ENCODE data around the gene LRRC73.
"Not testable (repeated sequence)": the region's sequence is repeated elsewhere in the genome, so short reads cannot be mapped to it uniquely, and the experiment has no call there.

The LRRC73 gene

DNA sequence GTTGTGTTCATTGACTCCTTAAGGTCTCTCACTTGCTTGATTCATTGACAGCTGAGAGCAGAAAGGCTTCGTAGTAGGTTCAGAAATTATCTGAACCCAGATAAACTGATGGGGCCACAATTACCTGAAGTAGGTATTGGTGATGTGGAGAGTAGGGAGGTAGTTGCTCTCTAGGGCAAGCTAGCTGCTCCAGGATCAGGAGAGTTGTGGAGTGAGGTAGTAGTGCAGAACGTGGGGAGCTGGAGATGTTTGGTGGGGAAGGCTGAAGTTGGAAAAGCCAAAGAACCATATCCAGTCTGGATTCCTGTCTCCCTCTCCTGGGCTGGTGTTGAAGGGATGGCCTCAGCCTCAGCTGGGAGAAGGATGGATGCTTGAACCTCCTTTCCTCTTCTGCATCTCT is 16.9 kb downstream of the LRRC73 start:
- no peak for DNase-seq (ENCODE audit: low spot score)
- no peak for FAIRE-seq

DNA sequence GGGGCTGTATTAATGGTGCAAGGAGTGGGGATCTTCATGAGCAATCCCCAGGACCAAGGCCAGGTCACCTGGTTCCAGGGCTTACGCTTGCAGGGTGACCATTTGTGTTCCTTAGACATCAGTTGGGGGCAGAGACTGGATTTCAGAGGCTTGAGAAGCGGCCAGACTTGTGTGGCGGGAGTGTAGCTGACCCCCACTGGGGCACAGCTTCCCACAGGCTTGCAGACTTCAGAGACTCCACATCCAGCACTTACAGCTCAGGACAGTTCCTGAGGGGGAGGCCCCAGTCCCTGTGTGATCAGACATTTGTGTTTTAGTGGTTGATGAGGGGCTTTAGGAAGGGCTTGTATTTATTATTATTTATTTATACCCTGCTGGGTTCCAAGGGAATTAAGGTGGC is 17.5 kb downstream of the LRRC73 start:
- DNase-seq (ENCODE audit: low spot score) (no peak), FAIRE-seq (no peak)

DNA sequence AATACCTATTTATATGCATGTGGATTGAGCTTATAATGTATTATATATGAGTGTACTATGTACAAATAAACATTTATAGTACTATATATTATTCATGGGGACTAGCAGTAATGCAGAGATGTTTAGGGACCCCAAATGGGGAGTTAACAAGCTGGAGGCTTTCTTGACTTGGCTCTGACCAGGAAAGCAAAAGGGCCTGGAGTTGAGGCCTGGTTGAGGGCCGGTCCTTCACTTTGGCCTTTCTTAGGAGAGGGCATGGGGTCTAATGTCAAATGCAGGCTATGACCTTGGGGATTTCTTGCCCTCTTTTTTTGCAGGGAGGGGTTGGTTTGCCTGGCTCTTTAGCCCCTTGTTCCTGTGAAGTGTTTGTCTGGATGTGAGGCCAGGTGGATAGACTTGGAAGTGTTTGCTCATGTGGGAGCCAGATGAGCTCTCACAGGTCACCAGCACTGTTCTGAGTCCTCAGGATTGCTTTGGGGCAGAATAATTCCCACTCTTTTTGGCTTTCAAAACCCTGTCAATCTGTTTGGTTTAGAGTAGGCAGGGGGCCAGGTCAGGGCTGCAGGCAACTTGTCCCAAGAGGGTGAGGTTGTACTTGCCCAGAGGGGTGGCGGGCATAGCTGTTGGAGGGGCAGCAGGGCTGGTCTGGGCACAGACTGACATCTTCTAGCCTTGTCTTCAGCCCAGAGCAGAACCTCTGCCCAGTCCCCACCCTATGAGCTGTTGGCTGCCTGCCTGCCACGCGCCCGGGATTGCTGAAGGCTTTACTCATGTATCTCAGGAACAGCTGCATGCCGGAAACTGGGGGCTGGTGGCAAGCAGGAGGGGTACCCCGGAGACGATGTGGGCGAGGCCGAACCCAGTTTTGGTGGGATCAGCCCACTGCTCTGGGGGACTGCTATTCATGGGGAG is 18.1 kb downstream of the LRRC73 start:
- FAIRE-seq, result no peak

DNA sequence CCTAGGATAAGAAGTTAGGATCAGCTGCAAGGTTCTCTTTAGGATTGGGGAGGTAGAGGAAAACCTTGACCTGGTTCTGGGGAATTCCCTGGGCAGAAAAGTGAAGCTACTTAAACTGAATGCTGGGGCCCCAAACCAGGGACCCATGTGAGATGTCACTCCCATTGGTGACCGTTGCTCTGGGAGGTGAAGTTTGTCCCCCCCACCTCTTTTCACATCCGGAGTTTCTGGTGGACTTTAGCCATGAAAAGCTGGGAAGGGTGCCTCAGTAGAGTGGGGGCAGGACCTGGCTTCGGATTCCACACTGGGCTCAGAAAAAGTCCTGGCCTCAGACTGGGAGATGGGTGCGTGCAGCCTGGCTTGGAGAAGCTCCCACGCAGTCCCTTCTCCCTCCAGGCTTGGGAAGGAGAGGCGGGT is 19.6 kb downstream of the LRRC73 start:
- FAIRE-seq (no peak), DNase-seq (ENCODE audit: low spot score) (no peak)

More for the DNA sequence above, 18.1 kb downstream of the LRRC73 start:
- DNase-seq (ENCODE audit: low spot score), result no peak

DNA sequence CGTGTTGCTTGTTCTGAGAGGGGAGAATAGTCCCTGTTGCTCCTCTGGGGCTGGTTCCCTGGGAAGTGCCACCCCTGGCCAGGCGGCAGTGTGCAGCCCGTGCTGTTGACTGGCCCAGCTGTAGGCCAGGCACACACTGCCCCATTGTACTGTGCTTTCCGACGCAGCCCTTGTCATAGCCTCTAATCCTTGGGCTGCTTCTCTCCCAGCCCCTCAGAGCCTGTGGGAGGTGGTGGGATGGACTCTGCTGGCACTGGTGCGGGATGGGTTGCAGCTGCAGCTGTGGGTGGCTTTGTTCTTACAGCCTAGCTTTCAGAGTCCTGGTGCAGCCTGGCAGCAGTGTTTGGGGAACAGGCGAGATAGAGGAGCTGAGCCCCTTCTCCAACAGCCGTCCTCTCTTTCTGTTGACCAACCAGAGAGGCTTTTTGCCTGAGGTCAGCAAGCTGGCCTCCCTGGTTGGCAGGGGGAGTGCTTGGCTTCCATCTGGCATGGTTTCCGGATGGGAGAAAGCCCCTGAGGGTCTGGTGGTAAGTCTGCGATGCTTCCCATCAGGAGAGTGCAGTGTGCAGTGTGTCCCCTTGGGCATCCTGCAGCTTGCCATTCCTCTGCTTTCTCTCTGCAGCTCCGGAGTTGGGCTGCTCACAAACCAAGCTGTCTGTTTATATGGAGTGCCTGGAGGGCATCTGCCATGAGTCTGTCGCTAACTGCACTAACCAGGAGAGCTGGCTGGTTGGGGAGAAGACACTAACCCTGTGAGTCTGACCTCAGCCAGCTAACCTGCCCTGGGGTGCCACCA is 20.7 kb downstream of the LRRC73 start:
- FAIRE-seq (no peak), DNase-seq (ENCODE audit: low spot score) (no peak)

DNA sequence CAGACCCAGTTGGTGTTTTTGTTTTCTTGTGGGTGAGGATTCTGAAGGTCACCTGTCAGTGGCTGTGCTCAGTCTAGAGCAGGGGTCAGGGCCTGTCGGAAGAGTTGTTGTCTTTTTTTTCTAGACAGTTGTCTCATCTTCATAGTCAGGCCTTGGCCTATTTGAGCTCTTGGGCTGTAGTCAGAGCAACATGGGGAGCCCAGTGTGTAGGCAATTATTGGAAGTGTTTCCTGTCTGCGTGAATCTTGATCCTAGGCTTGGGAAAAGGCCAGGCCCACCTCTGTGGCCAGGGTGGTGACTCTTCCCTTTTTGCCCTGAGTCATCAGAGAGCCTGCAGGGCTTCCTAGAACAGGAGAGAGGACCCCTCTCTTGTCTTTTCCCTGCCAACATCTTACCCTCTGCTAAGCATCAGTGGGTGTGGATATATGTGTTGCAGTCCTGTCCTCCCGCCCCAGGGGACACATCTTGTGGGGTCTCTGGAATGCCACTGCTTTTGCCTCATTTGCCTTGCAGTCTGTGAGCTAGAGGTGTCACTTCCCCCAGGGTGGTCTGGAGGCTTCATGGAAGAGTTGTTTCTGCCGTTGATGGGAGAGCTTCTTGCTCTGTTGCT is 21.4 kb downstream of the LRRC73 start:
- DNase-seq (ENCODE audit: low spot score) (no peak), FAIRE-seq (no peak)

DNA sequence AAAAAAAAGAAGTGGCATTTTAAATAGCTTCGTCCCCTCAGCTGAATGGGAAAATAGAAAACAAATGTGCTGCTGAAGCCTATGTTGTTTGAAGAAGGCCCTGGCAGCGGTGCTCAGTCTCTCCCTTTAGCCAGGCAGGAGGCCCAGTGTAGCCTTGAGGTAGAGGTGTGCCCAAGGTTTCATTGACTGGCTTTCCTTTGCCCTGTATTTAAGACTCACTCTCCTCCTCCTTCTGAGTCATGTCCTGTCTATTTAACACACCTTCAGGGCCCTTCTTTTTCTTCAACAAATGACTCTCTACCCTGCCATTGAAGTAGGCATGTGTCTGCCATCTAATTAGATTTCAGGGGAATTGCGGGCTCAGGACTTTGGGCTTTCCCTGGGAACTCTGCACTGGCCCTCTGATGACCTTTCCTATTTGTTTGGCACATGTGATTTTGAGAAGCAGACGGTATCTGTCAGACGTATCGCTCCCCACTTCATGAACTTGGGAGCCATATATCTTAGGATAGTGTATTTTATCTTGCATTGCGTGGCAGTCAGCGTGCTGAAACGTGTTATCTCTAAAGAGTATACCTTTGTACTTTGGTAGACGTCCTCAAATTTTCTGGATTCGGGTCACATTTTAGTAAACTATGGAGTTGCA is 28.4 kb downstream of the LRRC73 start:
- no peak for FAIRE-seq
- no peak for DNase-seq (ENCODE audit: low spot score)

DNA sequence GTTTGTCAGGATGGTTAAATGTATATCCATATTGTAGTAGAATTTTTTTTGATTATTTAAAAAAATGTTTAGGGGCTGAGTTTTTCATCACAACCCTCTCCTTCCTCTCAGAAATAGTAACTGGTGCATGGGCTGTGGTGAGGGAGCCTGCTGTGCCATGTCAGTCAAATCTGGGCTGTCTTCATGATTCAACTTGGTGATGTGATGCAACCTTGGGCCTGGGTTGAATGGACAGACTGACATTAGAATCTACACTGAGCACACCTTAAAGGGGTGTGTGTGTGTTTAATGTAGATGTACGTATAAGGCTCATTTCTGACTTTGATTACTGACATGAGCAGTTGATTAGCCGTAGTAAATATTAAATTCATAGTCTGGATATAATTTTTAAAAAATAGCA is 29.1 kb downstream of the LRRC73 start:
- no peak for FAIRE-seq
- DNase-seq (ENCODE audit: low spot score), result no peak

DNA sequence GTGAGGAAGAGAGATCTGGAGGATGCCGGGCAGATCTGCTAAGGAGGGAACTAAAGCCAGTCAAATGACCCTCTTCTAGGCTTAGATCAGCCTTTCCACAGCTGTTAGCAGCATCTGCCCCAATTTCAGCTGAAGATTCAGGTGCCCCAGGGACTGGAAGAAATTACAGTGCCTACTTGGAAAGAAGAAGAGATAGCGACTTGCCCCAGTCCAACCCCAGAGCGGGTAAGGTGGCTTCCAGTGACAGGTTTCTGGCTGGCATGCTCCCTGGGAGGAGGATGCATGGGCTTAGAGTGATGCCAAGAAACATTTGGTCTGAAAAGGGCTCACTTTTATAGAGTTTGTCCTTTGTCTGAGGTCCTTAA is 32.2 kb downstream of the LRRC73 start:
- FAIRE-seq (no peak), DNase-seq (ENCODE audit: low spot score) (no peak)

DNA sequence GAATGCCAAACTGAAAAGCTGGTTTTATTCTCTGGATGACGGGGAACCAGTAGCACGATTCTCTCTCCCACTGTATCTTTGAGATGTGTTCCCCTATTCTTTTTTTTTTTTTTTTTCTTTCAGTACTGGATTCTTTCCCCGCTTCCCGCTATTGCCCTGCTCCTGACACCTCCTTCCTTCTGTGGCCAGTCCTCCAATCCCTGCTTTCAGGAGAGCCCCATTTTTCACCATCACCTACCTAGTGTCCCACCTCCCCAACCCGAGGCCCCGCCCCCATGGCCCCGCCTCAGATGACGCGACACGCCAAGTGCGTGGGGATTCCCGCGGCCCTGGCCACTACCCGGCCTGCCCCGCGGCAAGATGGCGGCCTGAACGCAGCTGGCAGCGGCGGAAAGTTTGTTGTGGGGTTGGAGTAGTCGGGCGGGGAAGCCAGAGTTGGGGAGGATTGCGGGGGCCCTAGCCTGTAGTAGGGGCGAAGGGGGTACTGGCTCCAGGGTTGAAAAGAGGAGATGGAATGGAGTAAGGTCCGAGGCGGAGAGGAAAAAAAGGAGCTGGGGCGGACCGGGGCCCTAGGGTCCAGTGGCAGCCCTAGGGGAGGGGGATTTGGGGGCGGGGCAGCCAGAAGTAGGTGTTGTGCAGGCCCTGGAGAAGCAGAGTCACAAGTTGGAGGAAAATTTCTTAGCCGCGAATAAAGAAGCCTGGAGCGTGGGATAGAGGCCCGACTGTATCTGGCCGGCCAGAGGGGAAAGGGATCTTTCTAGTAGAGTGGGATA is 32.7 kb downstream of the LRRC73 start, which contains the start of gene TJAP1:
TSS of gene TJAP1 (plus strand) at position 336 of the 773 bp plus-strand sequence. CDS start 21,432 bp downstream, outside the sequence.
- DNase-seq (ENCODE audit: low spot score), result peak; percentile 38
- FAIRE-seq, result no peak

DNA sequence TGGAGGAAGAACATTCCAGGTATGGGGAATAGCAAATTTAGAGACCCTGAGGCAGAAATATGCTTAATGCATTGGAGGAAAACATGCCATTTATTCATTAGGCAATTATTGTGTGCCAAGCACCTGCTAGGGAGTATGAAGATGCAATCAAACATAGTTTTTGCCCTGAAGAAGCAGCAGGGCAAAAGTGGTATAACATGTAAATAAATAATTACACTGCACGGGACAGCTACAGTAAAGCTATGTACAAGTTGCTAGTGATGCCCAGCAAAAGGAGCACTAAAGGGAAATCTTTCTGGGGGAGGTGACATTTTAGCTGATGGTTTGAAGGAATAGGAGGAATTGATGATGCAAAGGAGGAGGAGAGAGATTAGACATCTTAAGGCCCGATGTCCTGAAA is 33.4 kb downstream of the LRRC73 start:
- DNase-seq (ENCODE audit: low spot score) (no peak), FAIRE-seq (no peak)

DNA sequence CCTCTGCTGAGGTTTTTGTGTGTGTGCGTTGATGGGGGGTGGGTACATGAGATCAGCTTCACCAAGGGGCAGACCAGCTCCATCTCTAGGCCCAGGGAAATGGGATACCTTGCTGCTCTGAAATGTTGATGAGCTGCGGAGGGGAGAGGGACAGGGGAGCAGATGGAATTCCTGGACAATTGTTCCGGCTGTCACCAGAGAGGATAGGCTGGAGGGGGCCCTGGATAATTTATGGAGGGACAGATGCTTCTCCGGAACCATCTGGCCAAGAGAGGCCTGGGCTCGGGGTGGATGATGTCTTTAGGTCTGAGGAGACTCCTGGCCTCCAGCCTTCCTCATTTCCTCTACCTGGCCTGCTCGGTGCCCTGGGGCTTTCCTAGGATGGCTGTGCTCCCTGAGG is 34.6 kb downstream of the LRRC73 start:
- no peak for FAIRE-seq

DNA sequence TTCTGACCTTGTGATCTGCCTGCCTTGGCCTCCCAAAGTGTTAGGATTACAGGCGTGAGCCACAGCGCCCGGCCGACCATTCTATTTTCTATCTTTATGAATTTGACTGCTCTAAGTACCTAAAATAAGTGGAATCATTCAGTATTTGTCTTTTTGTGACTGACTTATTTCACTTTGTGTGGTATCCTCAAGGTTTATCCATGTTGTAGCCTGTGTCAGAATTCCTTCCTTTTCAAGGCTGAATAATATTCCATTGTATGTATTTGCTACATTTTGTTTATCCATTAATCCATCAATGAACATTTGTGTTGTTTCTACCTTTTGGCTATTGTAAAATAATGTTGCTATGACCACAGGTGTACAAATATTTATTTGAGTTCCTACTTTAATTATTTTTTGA is 37.6 kb downstream of the LRRC73 start:
- DNase-seq (ENCODE audit: low spot score), result no peak
- no peak for FAIRE-seq

More for the DNA sequence above, 34.6 kb downstream of the LRRC73 start:
- DNase-seq (ENCODE audit: low spot score), result no peak

DNA sequence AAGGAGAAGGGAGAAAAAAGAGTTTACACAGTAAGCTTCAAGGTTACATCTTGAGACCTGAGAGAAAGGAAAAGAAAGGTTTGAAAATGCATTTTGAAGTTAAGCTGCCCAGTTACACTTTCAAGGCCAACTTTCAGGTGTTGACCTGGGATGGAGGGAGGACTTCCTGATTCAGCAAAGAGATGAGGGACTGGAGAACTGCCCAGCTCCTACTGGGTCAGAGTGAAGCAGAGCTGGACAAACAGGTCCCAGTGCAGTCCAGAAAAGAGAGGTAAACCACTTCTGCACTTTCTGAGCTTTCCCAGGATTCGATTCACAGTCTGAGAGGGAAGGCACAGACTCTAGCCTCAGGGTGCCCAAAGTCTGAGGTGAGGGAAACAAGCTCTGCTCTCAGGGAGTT is 38.7 kb downstream of the LRRC73 start:
- DNase-seq (ENCODE audit: low spot score), result no peak
- no peak for FAIRE-seq

DNA sequence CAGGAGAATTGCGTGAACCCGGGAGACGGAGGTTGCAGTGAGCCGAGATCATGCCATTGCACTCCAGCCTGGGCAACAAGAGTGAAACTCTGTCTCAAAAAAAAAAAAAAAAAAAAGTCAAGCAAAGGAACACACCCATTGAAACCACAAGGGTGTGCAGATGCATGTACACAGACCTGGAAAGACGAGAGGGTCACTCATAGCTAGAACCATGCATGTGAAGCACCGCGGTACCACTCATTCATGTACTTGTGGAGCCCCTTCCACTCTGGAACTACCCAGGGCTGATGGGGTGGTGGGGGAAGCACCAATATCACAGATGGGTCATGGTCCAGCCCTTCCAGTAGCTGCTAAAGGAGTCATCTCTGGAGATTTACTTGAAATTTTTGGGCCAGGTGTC is 40.2 kb downstream of the LRRC73 start:
- FAIRE-seq, result no peak
- DNase-seq (ENCODE audit: low spot score), result no peak

DNA sequence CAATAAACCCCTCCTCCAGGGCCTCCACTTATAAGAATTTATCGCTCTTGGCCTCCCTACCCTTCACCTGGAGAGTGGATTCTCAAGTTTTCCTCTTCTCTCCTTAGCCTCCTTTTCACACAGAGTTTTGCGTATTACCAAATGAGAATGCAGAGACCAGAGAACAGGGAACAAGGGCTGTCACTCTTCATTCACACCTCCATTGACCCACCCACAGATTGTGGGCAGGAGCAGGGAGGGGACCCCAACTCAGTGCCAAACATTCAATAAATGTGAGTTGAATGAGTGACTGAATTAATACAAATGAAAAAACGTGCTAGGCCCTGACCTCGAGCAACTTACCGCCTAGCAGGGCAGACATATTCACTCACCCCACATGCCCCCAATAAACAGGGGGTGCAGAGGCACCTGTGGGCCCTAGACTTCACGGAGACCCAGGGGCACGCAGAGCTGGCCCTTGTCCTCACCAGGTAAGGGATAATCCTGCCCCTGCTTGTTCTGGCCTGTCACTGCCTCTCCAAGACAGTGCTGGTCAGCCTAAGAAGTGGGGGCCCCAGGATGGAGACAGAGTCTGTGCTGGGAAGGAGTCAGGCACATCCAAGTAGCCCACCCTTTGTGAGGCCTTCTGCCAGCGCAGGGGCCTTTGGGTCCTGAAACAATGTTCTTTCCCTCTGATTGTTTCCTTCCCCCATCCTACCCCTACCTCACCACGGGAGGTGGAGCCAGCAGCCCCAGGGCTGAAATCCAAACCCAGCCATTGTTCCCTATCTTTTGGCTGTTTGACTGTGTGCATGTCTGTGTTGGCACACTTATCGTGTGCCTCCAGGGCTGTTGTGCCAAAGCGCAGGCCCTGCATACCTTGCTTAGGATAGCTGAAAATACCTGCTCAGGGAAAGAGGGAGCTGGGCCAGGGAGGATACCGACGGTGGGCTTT is 41.1 kb downstream of the LRRC73 start:
- DNase-seq (ENCODE audit: low spot score), result no peak
- no peak for FAIRE-seq

DNA sequence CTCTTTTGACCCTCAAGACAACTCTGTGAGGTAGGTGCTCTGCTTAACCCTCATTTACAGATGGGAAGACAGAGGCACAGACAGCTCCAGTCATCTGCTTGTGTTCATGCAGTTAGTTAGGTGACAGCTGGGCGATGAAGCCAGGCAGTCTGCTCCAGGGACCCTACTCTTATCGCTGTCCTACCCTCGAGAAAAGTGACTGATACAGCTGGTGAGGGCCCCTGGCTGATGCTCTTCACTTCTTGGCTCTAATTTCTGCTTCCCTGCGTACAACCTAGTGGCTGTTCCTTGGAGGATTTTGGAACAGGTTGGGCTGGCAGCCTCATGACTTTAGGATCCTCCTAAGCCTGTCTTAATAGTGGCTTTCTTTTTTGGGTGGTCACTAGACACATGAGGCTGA is 41.9 kb downstream of the LRRC73 start:
- FAIRE-seq, result no peak
- no peak for DNase-seq (ENCODE audit: low spot score)

DNA sequence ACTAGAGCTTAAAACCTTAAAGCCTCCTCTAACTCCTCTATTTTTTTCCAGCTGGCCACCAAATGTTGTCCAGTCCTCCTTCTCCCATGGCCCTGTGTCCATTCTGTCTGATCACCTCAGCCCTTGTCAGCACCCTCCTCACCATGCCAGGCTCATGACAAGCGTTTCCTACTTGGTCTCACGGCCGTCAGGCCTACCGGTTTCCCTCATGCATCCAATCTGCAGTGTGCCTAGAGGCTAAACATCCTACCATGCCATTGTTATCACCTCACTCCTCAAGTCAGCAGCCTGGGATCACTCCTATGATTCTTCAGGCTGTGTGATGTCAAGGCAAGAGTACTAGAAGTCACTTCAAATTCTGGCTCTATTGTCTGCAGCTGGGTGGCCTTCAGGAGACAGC is 42.4 kb downstream of the LRRC73 start:
- DNase-seq (ENCODE audit: low spot score), result no peak
- FAIRE-seq, result no peak

DNA sequence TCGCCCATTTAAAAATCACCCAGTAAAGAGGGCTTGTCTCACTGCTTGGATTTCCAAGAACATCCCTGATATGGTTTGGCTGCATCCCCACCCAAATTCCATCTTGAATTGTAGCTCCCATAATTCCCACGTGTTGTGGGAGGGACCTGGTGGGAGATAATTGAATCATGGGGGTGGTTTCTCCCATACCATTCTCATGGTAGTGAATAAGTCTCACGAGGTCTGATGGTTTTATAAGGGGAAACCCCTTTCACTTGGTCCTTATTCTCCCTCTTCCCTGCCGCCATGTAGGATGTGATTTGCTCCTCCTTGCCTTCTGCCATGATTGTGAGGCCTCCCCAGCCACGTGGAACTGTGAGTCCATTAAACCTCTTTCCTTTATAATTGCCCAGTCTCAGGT is 42.9 kb downstream of the LRRC73 start:
- DNase-seq (ENCODE audit: low spot score); FAIRE-seq: not testable (repeated sequence)

DNA sequence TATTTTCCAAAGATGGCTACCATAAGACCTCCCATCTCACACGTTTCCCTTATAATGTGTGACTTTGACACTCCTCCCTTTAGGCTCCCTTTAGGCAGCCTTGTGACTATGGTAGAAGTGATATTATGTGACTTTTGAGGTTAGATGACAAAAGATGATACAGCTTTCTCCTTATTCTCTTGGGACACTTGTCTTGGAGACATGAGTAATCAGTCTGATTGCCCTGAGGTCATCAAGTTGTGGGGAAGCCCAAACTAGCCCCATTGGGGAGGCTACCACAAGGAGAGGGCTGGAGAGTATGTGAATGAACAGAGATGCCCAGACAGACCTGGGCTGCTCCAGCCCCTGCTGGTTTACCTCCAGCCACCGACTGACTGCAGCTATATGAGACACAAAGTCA is 44.2 kb downstream of the LRRC73 start:
- FAIRE-seq, result no peak
- no peak for DNase-seq (ENCODE audit: low spot score)

All from RCC 7860 (cell line).